IMR-90 (cell line): ENCODE results near the gene SAP30BP. TPM values are rescaled to one million over a fixed set of nuclear protein-coding genes. Genes with fewer than 3 reads are reported as not detected.
"Not testable (repeated sequence)": the region's sequence is repeated elsewhere in the genome, so short reads cannot be mapped to it uniquely, and the experiment has no call there.

Source experiments
- ATAC-seq: fragments of 200-7000 bp; cut with Tn5 transposase; 2 replicates; pipeline ENCODE4 v1.9.1; 2020; ENCODE audit warnings: low read depth, mild to moderate bottlenecking, moderate library complexity
- BruUV-seq: library from RNA; stranded (reverse); fragments of 400-500 nt; replicated peaks from 2 replicates; lab custom pipeline; 2021; lab: Mats Ljungman, UMichigan
- CTCF ChIA-PET: fragments of 300-600 bp; formaldehyde crosslinking; extraction: SDS; loops from one replicate; lab custom pipeline; 2021; ENCODE audit warnings: antibody characterized with exemption; lab: Yijun Ruan, JAX
- POLR2A ChIA-PET: fragments of 300-600 bp; sonication (Branson Sonifier 250); formaldehyde crosslinking; loops from one replicate; lab custom pipeline; 2022; ENCODE audit warnings: antibody characterized with exemption; ENCODE audit not compliant: unreplicated experiment; lab: Charles Lee
- DNase-seq: peaks from one replicate; pipeline ENCODE4 v3.0.0; 2013
- H2AFZ ChIP-seq: replicated peaks from 2 replicates; pipeline ENCODE3; 2013; ENCODE audit warnings: low read length, mild to moderate bottlenecking; ENCODE audit not compliant: poor library complexity
- H2AK5ac ChIP-seq: 2 replicates; pipeline ENCODE4 v1.6.1; 2013; ENCODE audit warnings: low read depth, low read length, inconsistent platforms
- H2AK9ac ChIP-seq: replicated peaks from 2 replicates; pipeline ENCODE3; 2013; ENCODE audit warnings: mild to moderate bottlenecking, low read depth, low read length, moderate library complexity; ENCODE audit not compliant: poor library complexity
- H2BK120ac ChIP-seq: 2 replicates; pipeline ENCODE4 v1.6.1; 2013; ENCODE audit warnings: low read depth, low read length, inconsistent platforms
- H2BK15ac ChIP-seq: 3 replicates; pipeline ENCODE4 v1.6.1; 2013; ENCODE audit warnings: low read depth, low read length, inconsistent platforms
- H2BK20ac ChIP-seq: 2 replicates; pipeline ENCODE4 v1.6.1; 2013; ENCODE audit warnings: low read depth, mild to moderate bottlenecking, inconsistent platforms, low read length, moderate library complexity
- H2BK5ac ChIP-seq: 2 replicates; pipeline ENCODE4 v1.6.1; 2013; ENCODE audit warnings: mild to moderate bottlenecking, low read depth, low read length, inconsistent platforms; ENCODE audit not compliant: poor library complexity, severe bottlenecking
- H3K14ac ChIP-seq: replicated peaks from 2 replicates; pipeline ENCODE4 v1.6.1; 2013; ENCODE audit warnings: low read depth, low read length, inconsistent platforms
- H3K18ac ChIP-seq: 2 replicates; pipeline ENCODE4 v1.6.1; 2013; ENCODE audit warnings: low read depth, low read length, control low read depth
- H3K23ac ChIP-seq: 2 replicates; pipeline ENCODE4 v1.6.1; 2013; ENCODE audit warnings: low read depth, low read length, inconsistent platforms
- H3K27ac ChIP-seq: 2 replicates; pipeline ENCODE4 v1.5.1; 2013; ENCODE audit warnings: mild to moderate bottlenecking, control low read depth, low read length; ENCODE audit not compliant: insufficient read depth
- H3K27me3 ChIP-seq: 2 replicates; pipeline ENCODE4 v1.6.1; 2013; ENCODE audit warnings: low read length; ENCODE audit not compliant: control insufficient read depth, insufficient read depth
- H3K36me3 ChIP-seq: 2 replicates; pipeline ENCODE4 v1.6.1; 2013; ENCODE audit warnings: low read length, mixed read lengths; ENCODE audit not compliant: control insufficient read depth, insufficient read depth
- H3K4ac ChIP-seq: 2 replicates; pipeline ENCODE4 v1.6.1; 2013; ENCODE audit warnings: low read depth, low read length, inconsistent platforms
- H3K4me1 ChIP-seq: 2 replicates; pipeline ENCODE4 v1.6.1; 2013; ENCODE audit warnings: low read length, mixed read lengths; ENCODE audit not compliant: control insufficient read depth, insufficient read depth
- H3K4me2 ChIP-seq: 2 replicates; pipeline ENCODE4 v1.6.1; 2013; ENCODE audit warnings: low read depth, mild to moderate bottlenecking, control low read depth, low read length, moderate library complexity
- H3K4me3 ChIP-seq: 2 replicates; pipeline ENCODE4 v1.5.1; 2013; ENCODE audit warnings: low read depth, mild to moderate bottlenecking, control low read depth, low read length, moderate library complexity; ENCODE audit not compliant: insufficient read depth
- H3K56ac ChIP-seq: 2 replicates; pipeline ENCODE4 v1.6.1; 2013; ENCODE audit warnings: low read length, inconsistent platforms; ENCODE audit not compliant: insufficient read depth; ENCODE audit errors: extremely low read depth
- H3K79me1 ChIP-seq, 2 experiments: 2 replicates each; pipeline ENCODE4 v1.6.1; 2013; ENCODE audit warnings: low read length in 2 of 2, inconsistent platforms in 1 of 2, low read depth in 1 of 2
- H3K9ac ChIP-seq: 2 replicates; pipeline ENCODE4 v1.6.1; 2013; ENCODE audit warnings: low read depth, low read length, control low read depth
- H3K9me1 ChIP-seq: 2 replicates; pipeline ENCODE4 v1.6.1; 2013; ENCODE audit warnings: low read length, inconsistent platforms; ENCODE audit not compliant: insufficient read depth
- H3K9me3 ChIP-seq: 2 replicates; pipeline ENCODE4 v1.6.1; 2013; ENCODE audit warnings: low read length; ENCODE audit not compliant: control insufficient read depth, insufficient read depth
- H4K20me1 ChIP-seq: 2 replicates; pipeline ENCODE4 v1.6.1; 2013; ENCODE audit warnings: low read length, inconsistent platforms; ENCODE audit not compliant: insufficient read depth
- H4K5ac ChIP-seq: 2 replicates; pipeline ENCODE4 v1.6.1; 2013; ENCODE audit warnings: mild to moderate bottlenecking, low read depth, low read length, control low read depth
- H4K8ac ChIP-seq, 2 experiments: 2 replicates each; pipeline ENCODE4 v1.6.1; 2013; ENCODE audit warnings: low read depth in 2 of 2, low read length in 2 of 2, control low read depth in 1 of 2, inconsistent platforms in 1 of 2
- H4K91ac ChIP-seq: 2 replicates; pipeline ENCODE4 v1.6.1; 2013; ENCODE audit warnings: low read depth, low read length, inconsistent platforms; ENCODE audit not compliant: insufficient read depth
- BHLHE40 ChIP-seq: fragments of 150-350 bp; IDR thresholded peaks from 2 replicates; pipeline ENCODE4 v1.6.1; 2016; ENCODE audit warnings: mild to moderate bottlenecking, low read depth, low read length
- MAFK ChIP-seq: IDR thresholded peaks from 2 replicates; pipeline ENCODE4 v1.6.1; 2012; ENCODE audit warnings: low read depth, low read length, improper control_type of control experiment
- MAZ ChIP-seq: IDR thresholded peaks from 2 replicates; pipeline ENCODE4 v1.6.1; 2012; ENCODE audit warnings: low read depth, mild to moderate bottlenecking, low read length, improper control_type of control experiment, moderate library complexity, borderline replicate concordance
- MXI1 ChIP-seq: IDR thresholded peaks from 2 replicates; pipeline ENCODE4 v1.6.1; 2012; ENCODE audit warnings: low read depth, mild to moderate bottlenecking, low read length, moderate library complexity, borderline replicate concordance
- POLR2A ChIP-seq: IDR thresholded peaks from 2 replicates; pipeline ENCODE4 v1.6.1; 2012; ENCODE audit warnings: mild to moderate bottlenecking, low read depth, low read length
- RAD21 ChIP-seq: IDR thresholded peaks from 2 replicates; pipeline ENCODE4 v1.6.1; 2012; ENCODE audit warnings: low read length, improper control_type of control experiment
- RFX5 ChIP-seq: IDR thresholded peaks from 2 replicates; pipeline ENCODE4 v1.8.0; 2012; ENCODE audit warnings: low read depth, mild to moderate bottlenecking, low read length, moderate library complexity
- WGBS, 2 experiments: methylation state at CpG; one replicate each; pipeline versions ENCODE4 v1.1.5 to v1.1.7; 2013; ENCODE audit warnings: missing lambda C conversion rate in 2 of 2; ENCODE audit not compliant: insufficient read length in 1 of 2; ENCODE audit errors: extremely low coverage in 2 of 2; 5-methylcytosine and 5-hydroxymethylcytosine counted together
- dilution Hi-C: fragments of 300-500 bp; cut with HindIII; formaldehyde crosslinking; loops from one replicate; pipeline ENCODE4 v1.14.3; 2018; ENCODE audit warnings: low sequenced_read_pairs; ENCODE audit not compliant: unreplicated experiment
- in situ Hi-C: fragments of 300-500 bp; cut with MboI; formaldehyde crosslinking; loops from 3 replicates; pipeline ENCODE4 v1.14.3; 2019; ENCODE audit warnings: low sequenced_read_pairs, inconsistent platforms, mixed read lengths
- intact Hi-C: fragments of 100-400 bp; cut with micrococcal nuclease; formaldehyde crosslinking; loops from 2 replicates; pipeline ENCODE4 v1.10.0; 2022
- polyA plus RNA-seq, 3 experiments: library from polyadenylated mRNA; depleted of rRNA; stranded (reverse); fragments of >200 nt; gene quantifications; 2 replicates each; pipeline ENCODE4 v1.2.3, GENCODE V29; 2012; ENCODE audit warnings: low replicate concordance in 1 of 3
- total RNA-seq: library from RNA; depleted of rRNA; stranded (reverse); fragments of >200 nt; gene quantifications from 2 replicates; pipeline ENCODE4 v1.2.3, GENCODE V29; 2012
- TF ChIP-seq, protein P1 (sequence below): conservative IDR thresholded peaks from 2 replicates; pipeline ENCODE4 v1.5.1; 2012; ENCODE audit warnings: mild to moderate bottlenecking, low read depth, low read length, improper control_type of control experiment

The SAP30BP gene
- total and polyA plus RNA-seq, 2 of the 4 experiments (the other 2 are of a cell fraction) = 70.4 to 139 TPM

- POLR2A ChIA-PET = no interaction called here
- Histone ChIP-seq H3K9me1 (no peaks in the 10 kb centered on the region), H3K4me1 (peaks cover 15% of the 10 kb centered on the region), H4K20me1 (peaks cover 9% of the 10 kb centered on the region), H3K79me1 (0 out of 4 replicates have a peak, but pooled peaks cover 0 to 3% of the 10 kb centered on the region in 2 experiments), H2AK5ac (no peak overlapping the region), H3K23ac (no peak overlapping the region), H3K27me3 (no peaks in the 10 kb centered on the region), H3K9me3 (no peaks in the 10 kb centered on the region), H3K4me2 (no peak overlapping the region), H3K56ac (no peak overlapping the region), H3K27ac (no peak overlapping the region), H4K91ac (no peak overlapping the region), H3K14ac (no peak overlapping the region), H3K36me3 (peaks cover 9% of the 10 kb centered on the region; the same call in 1 of the 2 replicates), H3K4ac (no peak overlapping the region), H4K8ac (no peak overlapping the region), H3K9ac (no peak overlapping the region), H3K18ac (no peak overlapping the region), H2BK20ac (no peak overlapping the region), H2BK5ac (no peak overlapping the region), H2AK9ac (no peak overlapping the region), H4K5ac (no peak overlapping the region), H3K4me3 (no peak overlapping the region), H2BK120ac (no peak overlapping the region), H2AFZ (peak overlapping the region; percentile 0), H2BK15ac (no peak overlapping the region)
- WGBS, 2 experiments = 86% methylated on average over 1 of the region's 7 CpGs; no CpG with 5 or more reads in 1 of the 2 experiments
- dilution Hi-C loops = no loop called here
- TF ChIP-seq RAD21 = no peak
- no peak for TF ChIP-seq BHLHE40
- TF ChIP-seq RFX5 = no peak
- TF ChIP-seq MAFK = no peak
- no peak for TF ChIP-seq MAZ
- TF ChIP-seq MXI1 = no peak
- no peak for TF ChIP-seq POLR2A
- TF ChIP-seq, protein P1, sequence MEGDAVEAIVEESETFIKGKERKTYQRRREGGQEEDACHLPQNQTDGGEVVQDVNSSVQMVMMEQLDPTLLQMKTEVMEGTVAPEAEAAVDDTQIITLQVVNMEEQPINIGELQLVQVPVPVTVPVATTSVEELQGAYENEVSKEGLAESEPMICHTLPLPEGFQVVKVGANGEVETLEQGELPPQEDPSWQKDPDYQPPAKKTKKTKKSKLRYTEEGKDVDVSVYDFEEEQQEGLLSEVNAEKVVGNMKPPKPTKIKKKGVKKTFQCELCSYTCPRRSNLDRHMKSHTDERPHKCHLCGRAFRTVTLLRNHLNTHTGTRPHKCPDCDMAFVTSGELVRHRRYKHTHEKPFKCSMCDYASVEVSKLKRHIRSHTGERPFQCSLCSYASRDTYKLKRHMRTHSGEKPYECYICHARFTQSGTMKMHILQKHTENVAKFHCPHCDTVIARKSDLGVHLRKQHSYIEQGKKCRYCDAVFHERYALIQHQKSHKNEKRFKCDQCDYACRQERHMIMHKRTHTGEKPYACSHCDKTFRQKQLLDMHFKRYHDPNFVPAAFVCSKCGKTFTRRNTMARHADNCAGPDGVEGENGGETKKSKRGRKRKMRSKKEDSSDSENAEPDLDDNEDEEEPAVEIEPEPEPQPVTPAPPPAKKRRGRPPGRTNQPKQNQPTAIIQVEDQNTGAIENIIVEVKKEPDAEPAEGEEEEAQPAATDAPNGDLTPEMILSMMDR = no peak
- ATAC-seq (no peak), DNase-seq (no peak)
- in situ Hi-C loops = no loop called here
- CTCF ChIA-PET = interaction anchor here (1.6 kb wide), 1 partner anchor 112 kb away, joined by 4 read pairs; no protein-coding TSS in a partner anchor
- BruUV-seq = no TSS peak
- intact Hi-C loops = no loop called here
Measured at GRCh38 chr17:75637551-75637950, 29.6 kb upstream of the SAP30BP start.

DNA sequence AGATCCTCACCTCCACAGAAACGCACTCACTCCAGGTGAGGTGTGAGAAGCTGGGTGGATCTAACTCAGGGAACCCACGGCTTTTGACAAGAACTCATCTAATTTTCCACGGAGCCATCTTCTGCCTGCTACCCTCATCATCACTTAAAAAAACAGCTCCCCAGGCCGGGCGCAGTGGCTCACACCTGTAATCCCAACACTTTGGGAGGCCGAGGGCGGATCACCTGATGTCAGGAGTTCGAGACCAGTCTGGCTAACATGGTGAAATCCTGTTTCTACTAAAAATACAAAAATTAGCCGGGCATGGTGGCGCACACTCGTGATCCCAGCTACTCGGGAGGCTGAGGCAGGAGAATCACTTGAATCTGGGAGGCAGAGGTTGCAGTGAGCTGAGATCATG, 29.1 kb upstream of the SAP30BP start:
- H2BK15ac ChIP-seq, H2AK5ac ChIP-seq, H3K23ac ChIP-seq, H3K4ac ChIP-seq, H2BK120ac ChIP-seq, H3K9me1 ChIP-seq, H3K9me3 ChIP-seq, H3K14ac ChIP-seq, H3K79me1 ChIP-seq, H2AK9ac ChIP-seq, H3K4me3 ChIP-seq, H2BK20ac ChIP-seq, in situ Hi-C loops, H3K4me2 ChIP-seq, POLR2A ChIA-PET, H2AFZ ChIP-seq, H3K56ac ChIP-seq, H4K5ac ChIP-seq, dilution Hi-C loops, H3K18ac ChIP-seq, ATAC-seq, H3K36me3 ChIP-seq, DNase-seq, H4K20me1 ChIP-seq, BruUV-seq, intact Hi-C loops, H3K27ac ChIP-seq, H2BK5ac ChIP-seq, H3K9ac ChIP-seq, H4K91ac ChIP-seq, H3K27me3 ChIP-seq, H4K8ac ChIP-seq: not testable (repeated sequence)
- CTCF ChIA-PET = interaction anchor here (1.6 kb wide), 1 partner anchor 112 kb away, joined by 4 read pairs; no protein-coding TSS in a partner anchor
- peaks cover 12% of the 10 kb centered on the region for H3K4me1 ChIP-seq
- WGBS, 2 experiments = no CpG with 5 or more reads among the region's 12 CpGs
